HuH-7.5 (cell line): ENCODE measurements around the gene AFF1.

Experiments used
- DNase-seq: peaks from one replicate; pipeline ENCODE4 v3.0.0; 2011; ENCODE audit warnings: low spot score

The AFF1 gene

DNA sequence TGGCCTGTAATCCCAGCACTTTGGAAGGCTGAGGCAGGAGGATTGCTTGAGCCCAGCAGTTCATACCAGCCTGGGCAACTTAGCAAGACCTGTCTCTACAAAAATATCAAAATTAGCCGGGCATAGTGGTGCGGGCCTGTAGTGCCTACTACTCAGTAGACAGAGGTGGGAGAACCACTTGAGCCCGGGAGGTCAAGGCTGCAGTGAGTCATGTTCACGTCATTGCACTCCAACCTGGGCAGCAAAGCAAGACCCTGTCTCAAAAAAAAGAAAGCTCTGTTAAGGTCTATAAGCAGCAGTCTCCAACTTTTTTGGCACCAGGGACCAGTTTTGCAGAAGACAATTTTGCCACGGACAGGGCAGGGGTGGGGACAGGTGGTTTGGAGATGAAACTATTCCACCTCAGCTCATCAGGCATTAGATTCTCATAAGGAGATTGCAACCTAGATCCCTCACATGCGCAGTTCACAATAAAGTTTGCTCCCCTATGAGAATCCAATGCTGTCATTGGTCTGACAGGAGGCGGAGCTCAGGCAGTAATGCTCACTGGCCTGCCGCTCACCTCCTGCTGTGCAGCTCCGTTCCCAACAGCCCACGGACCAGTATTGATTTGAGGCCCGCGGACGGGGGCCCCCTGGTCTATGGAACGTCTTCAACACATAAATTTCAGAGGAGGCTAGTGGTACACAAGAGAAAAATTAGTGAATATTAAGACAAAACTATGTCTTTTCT, 217.7 kb downstream of the AFF1 start:
- no peak for DNase-seq

DNA sequence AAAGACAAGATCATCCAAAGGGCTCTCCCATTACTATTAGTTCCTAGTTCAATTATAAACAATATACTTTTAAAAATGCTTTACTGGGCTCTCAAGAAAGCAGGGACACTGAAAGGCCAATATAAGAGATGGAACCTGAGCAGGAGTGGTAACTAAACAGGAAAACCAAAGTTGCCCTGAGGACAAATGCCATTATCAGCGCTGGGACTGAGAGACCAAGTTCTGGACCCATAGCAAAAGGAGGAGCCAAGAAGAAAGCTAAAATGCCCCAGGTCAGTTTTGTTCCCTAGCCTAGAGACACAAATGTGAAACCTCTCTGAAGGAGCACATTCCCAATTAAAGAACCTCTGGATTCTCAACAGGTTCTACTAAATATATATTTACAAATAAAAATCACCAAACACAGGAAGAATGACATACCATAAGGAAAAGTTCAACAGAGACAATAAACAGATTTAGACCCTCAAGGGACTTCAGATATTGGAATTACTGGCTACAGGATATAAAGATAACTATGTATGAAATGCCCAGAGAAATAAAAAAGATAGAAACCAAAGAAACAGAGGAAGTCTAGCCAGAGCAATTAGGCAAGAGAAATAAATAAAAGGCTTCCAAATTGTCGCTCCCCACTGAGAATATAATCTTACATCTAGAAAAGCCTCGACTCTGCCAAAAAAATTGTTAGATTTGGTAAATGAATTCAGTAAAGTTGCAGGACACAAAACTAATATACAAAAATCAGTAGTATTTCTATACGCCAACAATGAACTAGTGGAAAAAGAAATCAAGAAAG, 218.5 kb downstream of the AFF1 start:
- no peak for DNase-seq

DNA sequence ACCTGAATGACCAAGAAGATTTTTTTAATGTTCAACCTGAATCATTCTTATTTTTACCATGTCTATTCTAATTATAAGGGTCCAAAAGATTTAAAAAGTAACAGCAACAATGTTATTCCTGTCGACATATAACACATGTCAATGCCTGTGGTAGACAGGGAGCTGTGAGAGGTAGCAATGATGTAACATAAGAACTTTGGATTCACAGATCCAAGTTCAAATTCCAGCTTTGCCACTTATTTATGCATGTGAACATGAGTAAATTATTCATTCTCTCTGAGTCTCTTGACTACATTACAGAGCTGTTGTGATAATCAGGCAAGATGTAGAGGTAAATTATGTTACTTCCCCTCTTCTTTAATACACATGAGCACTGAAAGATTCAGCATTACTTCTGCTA, 231.1 kb downstream of the AFF1 start:
- no peak for DNase-seq

DNA sequence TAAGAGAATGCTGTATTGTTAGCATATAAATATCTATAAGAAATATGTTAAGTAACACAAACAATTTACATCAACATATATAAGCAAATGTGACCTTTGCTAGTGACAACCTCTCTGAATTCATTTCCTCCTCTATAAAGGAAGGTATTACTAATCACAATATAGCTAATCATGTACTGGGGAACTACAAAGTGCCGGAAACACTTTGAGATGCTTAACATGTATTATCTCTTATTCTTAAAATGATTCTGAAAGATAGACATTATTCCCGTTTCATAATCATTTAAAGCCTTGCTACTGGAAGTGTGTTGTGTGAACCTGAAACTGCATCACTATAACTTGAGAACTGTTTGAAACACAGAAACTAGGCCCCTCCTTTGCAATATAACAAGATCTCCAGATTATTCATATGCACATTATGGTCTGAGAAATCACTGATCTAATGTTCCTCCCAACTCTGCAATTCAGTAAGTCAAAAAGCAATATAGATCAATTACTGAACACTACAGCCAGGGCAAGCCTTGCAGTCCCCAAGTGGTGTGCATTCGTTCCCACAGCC, 231.6 kb downstream of the AFF1 start:
- DNase-seq, result no peak

DNA sequence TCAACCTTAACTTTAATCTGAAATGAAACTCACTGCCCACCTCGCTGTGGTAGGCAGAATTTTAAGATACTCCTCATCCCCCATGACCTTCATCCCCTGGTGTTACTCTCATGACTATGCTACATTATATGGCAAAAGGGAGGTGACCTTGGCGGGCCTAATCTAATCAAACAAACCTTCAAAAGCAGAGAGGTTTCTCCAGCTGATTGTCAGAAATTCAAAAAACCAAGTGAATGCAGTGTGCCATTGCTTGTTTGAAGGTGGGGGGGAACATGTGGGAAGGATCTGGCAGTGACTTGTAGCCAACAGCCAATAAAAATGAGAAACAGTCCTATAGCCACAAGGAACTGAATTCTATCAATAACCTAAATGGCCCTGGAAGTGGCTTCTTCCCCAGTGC, 237.1 kb downstream of the AFF1 start:
- DNase-seq, result no peak

DNA sequence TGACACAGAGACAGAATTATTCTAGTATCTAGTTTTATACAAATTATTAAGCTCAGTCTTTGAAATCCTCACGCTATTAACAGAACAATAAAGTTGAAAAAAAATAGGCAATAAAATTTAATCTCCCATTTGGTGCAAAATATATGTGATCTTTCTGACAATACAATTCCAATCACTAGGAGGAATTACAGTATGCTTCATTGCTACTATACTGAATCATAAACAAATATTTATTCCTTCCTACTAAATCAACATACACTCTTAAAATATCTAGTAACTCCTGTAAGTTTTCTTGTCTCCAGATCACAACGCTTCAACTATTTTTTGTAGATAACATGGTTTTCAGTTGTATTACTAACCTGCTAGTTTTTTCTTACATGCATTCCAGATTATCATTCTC, 239.9 kb downstream of the AFF1 start:
- DNase-seq, result no peak

DNA sequence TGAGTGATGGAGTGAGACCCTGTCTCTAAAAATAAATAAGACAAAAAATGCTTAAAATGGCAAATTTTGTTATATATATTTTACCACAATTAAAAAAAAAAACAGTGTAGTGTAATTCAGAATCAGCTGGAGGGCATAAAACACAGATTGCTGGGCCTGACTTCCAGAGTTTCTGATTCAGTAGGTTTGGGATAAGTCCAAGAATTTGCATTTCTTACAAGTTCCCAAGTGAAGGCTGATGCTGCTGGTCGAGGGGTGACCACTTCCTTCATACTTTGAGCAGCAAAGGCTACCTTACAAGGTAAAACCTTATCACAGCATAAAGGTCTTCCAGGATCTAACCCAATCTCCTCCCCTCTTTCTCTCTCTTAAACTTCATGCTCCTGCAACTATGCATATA, 244.9 kb downstream of the AFF1 start:
- no peak for DNase-seq

DNA sequence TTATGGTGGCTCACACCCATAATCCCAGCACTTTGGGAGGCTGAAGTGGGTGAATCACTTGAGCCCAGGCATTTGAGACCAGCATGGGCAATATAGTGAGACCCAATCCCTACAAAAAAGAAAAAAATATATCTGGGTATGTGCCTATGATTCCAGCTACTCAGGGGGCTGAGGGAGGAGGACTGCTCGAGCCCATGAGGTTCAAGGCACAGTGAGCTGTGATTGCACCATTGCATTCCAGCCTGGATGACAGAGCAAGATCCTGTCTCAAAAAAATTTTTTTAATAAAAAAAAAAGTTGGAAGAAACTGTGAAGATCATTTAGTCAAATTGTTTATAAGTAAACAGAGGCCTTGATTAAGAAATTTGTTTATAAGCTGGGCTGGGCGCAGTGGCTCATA, 246.0 kb downstream of the AFF1 start:
- DNase-seq, result no peak

DNA sequence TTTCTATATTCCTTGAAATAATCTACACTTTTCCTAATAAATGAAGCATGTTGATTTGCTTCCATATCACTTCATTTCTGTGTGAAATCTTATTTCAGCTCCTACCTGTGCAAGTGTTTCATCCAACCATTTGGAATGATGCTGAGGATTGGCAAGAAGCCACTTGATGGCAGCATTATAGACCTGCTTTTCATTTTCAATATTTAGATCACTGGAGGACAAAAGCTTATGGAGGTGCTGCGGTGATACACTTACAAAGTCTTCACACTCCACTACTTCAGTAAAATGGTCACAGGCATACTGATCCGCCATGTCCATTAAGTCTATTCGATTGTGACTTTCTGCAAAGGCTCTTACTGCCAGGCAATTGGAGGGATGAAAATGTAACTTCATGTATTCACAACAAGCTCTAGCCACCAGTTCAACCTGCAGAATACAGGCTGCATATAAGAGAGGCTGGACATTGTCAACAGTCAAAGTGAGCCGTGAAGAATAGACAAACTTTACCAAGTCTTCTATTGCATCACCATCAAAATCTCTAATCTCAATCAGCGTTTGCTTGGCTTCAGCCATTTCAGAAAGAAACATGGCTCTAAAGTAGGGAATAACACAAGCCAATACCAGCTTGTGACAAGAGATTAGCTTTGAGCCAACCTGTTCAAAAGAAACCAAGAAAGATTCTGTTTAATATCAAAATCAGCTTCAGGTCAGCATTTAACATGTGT, 250.5 kb downstream of the AFF1 start:
- DNase-seq, result no peak

DNA sequence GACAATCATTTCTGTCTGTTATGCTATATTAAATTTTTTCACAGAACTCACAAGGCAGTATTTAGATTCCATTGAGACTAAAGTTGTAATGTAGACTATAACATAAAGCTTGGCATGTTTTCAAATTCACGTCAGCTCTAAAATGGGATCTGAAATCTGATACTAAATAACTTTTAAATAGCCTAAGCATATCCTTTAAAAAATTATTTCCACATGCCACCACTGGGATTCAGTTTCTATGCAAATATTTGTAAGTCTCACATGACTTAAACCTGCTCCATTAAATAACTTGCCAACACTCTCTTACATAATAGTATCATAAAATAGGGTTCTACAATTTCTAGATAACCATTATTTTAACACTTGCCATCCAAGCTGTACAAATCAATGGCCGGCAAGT, 253.2 kb downstream of the AFF1 start:
- DNase-seq, result no peak

DNA sequence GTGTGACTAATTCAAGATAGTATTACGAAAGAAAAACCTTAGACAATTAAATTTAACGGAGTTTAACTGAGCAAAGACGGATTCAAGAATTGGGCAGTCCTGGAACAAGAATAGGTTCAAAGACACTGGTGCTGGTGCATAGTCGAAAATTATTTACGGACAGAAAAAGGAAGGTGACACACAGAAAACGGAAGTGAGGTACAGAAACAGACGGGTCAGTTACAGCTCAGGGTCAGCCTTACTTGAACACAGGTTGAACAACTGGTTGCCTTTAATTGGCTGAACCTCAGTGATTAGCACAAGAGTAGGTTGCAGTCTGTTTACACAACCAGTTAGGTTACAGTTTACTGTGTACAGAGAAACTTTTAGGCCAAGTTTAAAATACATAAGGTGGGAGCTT, 254.1 kb downstream of the AFF1 start:
- no peak for DNase-seq
